PFSK-1 (cell line): ENCODE data around the gene PPA1.

Source experiments
- FOXP2 ChIP-seq: optimal IDR thresholded peaks from 2 replicates; pipeline ENCODE3; 2011; ENCODE audit warnings: borderline replicate concordance, control low read depth, inconsistent platforms; ENCODE audit not compliant: insufficient read depth; ENCODE audit errors: extremely low read length, extremely low read depth
- POLR2AphosphoS5 ChIP-seq: IDR thresholded peaks from 2 replicates; pipeline ENCODE4 v1.6.1; 2012; ENCODE audit warnings: low read depth, mild to moderate bottlenecking, control low read depth, low read length, moderate library complexity
- REST ChIP-seq, 2 experiments: IDR thresholded peaks; 2 replicates each; pipeline versions ENCODE4 v1.6.1 to v1.8.0; 2011 to 2012; ENCODE audit warnings: low read depth in 2 of 2, low read length in 2 of 2, control low read depth in 1 of 2, inconsistent platforms in 1 of 2, mild to moderate bottlenecking in 1 of 2, moderate library complexity in 1 of 2; ENCODE audit not compliant: insufficient read depth in 1 of 2
- SIN3A ChIP-seq: IDR thresholded peaks from 2 replicates; pipeline ENCODE4 v1.6.1; 2012; ENCODE audit warnings: mild to moderate bottlenecking, low read length, moderate library complexity, borderline replicate concordance; ENCODE audit not compliant: insufficient read depth

GRCh38 chr10:70270952-70271351 lies 37.7 kb upstream of the PPA1 start:
- no peak for TF ChIP-seq REST (IDR thresholded peaks at IDR 0.05; ENCODE audit: insufficient read depth in 1 of 2, low read depth in 2 of 2, low read length in 2 of 2)
- TF ChIP-seq POLR2AphosphoS5 = no peak
- no peak for TF ChIP-seq FOXP2
- no peak for TF ChIP-seq SIN3A
